Measurements from ENCODE around the gene STPG4.

DNA sequence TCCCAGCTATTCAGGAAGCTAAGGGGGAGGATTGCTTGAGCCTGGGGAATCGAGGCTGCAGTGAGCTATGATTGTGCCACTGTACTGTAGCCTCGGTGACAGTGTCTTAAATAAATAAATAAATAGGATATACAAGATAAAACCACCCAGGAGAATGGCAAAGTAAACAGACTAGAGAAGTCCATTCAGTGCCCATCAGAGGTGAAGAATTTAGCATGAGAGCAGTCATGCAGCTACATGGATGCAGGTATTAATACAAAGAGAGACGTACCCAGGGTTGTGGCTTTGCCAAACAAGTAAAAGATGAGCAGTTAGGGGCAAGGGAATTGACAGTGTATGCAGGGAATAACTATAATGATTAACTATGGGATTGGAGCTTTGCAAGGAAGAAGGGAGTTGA lies 8.1 kb downstream of the STPG4 start:
- TF ChIP-seq, protein P1, sequence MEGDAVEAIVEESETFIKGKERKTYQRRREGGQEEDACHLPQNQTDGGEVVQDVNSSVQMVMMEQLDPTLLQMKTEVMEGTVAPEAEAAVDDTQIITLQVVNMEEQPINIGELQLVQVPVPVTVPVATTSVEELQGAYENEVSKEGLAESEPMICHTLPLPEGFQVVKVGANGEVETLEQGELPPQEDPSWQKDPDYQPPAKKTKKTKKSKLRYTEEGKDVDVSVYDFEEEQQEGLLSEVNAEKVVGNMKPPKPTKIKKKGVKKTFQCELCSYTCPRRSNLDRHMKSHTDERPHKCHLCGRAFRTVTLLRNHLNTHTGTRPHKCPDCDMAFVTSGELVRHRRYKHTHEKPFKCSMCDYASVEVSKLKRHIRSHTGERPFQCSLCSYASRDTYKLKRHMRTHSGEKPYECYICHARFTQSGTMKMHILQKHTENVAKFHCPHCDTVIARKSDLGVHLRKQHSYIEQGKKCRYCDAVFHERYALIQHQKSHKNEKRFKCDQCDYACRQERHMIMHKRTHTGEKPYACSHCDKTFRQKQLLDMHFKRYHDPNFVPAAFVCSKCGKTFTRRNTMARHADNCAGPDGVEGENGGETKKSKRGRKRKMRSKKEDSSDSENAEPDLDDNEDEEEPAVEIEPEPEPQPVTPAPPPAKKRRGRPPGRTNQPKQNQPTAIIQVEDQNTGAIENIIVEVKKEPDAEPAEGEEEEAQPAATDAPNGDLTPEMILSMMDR (IDR thresholded peaks at IDR 0.05 in 2 of 3, conservative IDR thresholded peaks at IDR 0.05 in 1 of 3; ENCODE audit: borderline replicate concordance in 1 of 3, insufficient read depth in 1 of 3, low read depth in 2 of 3, low read length in 2 of 3), result no peak
- TF ChIP-seq EZH2 (IDR thresholded peaks at IDR 0.05) (no peak), MAX (IDR thresholded peaks at IDR 0.05) (no peak), YY1 (IDR thresholded peaks at IDR 0.05; ENCODE audit: extremely low read depth, insufficient replicate concordance, low read depth, low read length) (no peak), POLR2A (IDR thresholded peaks at IDR 0.05; ENCODE audit: borderline replicate concordance, extremely low read depth, insufficient read depth, insufficient read length) (no peak), ZNF274 (IDR thresholded peaks at IDR 0.05; ENCODE audit: low read depth, low read length) (no peak), EGR1 (IDR thresholded peaks at IDR 0.05; ENCODE audit: low read depth) (no peak), ELF1 (IDR thresholded peaks at IDR 0.05; ENCODE audit: borderline replicate concordance, low read depth) (no peak), ZFX (IDR thresholded peaks at IDR 0.05) (no peak), TCF7L2 (IDR thresholded peaks at IDR 0.05; ENCODE audit: borderline replicate concordance, extremely low read depth, insufficient read depth, insufficient read length) (no peak)
- TF ChIP-seq, protein P2, sequence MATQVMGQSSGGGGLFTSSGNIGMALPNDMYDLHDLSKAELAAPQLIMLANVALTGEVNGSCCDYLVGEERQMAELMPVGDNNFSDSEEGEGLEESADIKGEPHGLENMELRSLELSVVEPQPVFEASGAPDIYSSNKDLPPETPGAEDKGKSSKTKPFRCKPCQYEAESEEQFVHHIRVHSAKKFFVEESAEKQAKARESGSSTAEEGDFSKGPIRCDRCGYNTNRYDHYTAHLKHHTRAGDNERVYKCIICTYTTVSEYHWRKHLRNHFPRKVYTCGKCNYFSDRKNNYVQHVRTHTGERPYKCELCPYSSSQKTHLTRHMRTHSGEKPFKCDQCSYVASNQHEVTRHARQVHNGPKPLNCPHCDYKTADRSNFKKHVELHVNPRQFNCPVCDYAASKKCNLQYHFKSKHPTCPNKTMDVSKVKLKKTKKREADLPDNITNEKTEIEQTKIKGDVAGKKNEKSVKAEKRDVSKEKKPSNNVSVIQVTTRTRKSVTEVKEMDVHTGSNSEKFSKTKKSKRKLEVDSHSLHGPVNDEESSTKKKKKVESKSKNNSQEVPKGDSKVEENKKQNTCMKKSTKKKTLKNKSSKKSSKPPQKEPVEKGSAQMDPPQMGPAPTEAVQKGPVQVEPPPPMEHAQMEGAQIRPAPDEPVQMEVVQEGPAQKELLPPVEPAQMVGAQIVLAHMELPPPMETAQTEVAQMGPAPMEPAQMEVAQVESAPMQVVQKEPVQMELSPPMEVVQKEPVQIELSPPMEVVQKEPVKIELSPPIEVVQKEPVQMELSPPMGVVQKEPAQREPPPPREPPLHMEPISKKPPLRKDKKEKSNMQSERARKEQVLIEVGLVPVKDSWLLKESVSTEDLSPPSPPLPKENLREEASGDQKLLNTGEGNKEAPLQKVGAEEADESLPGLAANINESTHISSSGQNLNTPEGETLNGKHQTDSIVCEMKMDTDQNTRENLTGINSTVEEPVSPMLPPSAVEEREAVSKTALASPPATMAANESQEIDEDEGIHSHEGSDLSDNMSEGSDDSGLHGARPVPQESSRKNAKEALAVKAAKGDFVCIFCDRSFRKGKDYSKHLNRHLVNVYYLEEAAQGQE (IDR thresholded peaks at IDR 0.05; ENCODE audit: low read depth), result no peak
